C4-2B (cell line): ENCODE data around the gene MICAL2.

Experiments used
- CTCF ChIP-seq: fragments of 450-650 bp; conservative IDR thresholded peaks from 2 replicates; pipeline ENCODE4 v1.5.1; 2017; ENCODE audit warnings: mild to moderate bottlenecking
- ZFX ChIP-seq: fragments of 450-650 bp; IDR thresholded peaks from 2 replicates; pipeline ENCODE4 v1.6.1; 2017

GRCh38 chr11:12206529-12206928, 96.1 kb downstream of the MICAL2 start:
- TF ChIP-seq CTCF (no peak), ZFX (no peak)
